ENCODE data around the gene SUPT3H. TPM values are rescaled to one million over a fixed set of nuclear protein-coding genes. Genes with fewer than 3 reads are reported as not detected.

Gene SUPT3H
- total RNA-seq, 6 experiments from 2014 or later = 5.6 to 8.2 (median 6.5) TPM

GRCh38 chr6:44782892-44783291 is 594.8 kb downstream of the SUPT3H start:
- Mint-ChIP-seq H3K36me3 (ENCODE audit: low read depth) (peaks cover 5% of the 10 kb centered on the region), H3K9me3 (peaks cover 21% of the 10 kb centered on the region)

GRCh38 chr6:44781912-44782597 is 595.7 kb downstream of the SUPT3H start:
- Mint-ChIP-seq H3K36me3 (ENCODE audit: low read depth) (peaks cover 5% of the 10 kb centered on the region), H3K27me3 (ENCODE audit: insufficient read depth) (peaks cover 19% of the 10 kb centered on the region), H3K4me3 (no peak overlapping the region), H3K27ac (no peak overlapping the region), H3K4me1 (ENCODE audit: low read depth) (no peaks in the 10 kb centered on the region), H3K9me3 (peaks cover 21% of the 10 kb centered on the region)
- no peak for TF ChIP-seq CTCF (IDR thresholded peaks at IDR 0.05)
- no peak for DNase-seq

More at GRCh38 chr6:44782892-44783291, 594.8 kb downstream of the SUPT3H start:
- TF ChIP-seq CTCF (IDR thresholded peaks at IDR 0.05) = no peak
- Mint-ChIP-seq H3K27me3 (ENCODE audit: insufficient read depth) (peaks cover 14% of the 10 kb centered on the region), H3K4me3 (no peak overlapping the region), H3K4me1 (ENCODE audit: low read depth) (no peaks in the 10 kb centered on the region), H3K27ac (no peak overlapping the region)
- DNase-seq = no peak

GRCh38 chr6:44780161-44780560 is 597.6 kb downstream of the SUPT3H start:
- Mint-ChIP-seq H3K4me3 (no peak overlapping the region), H3K27ac (no peak overlapping the region), H3K9me3 (peaks cover 18% of the 10 kb centered on the region), H3K4me1 (ENCODE audit: low read depth) (no peaks in the 10 kb centered on the region), H3K27me3 (ENCODE audit: insufficient read depth) (peaks cover 30% of the 10 kb centered on the region), H3K36me3 (ENCODE audit: low read depth) (peaks cover 5% of the 10 kb centered on the region)
- DNase-seq = no peak
- TF ChIP-seq CTCF (IDR thresholded peaks at IDR 0.05) = no peak

DNA sequence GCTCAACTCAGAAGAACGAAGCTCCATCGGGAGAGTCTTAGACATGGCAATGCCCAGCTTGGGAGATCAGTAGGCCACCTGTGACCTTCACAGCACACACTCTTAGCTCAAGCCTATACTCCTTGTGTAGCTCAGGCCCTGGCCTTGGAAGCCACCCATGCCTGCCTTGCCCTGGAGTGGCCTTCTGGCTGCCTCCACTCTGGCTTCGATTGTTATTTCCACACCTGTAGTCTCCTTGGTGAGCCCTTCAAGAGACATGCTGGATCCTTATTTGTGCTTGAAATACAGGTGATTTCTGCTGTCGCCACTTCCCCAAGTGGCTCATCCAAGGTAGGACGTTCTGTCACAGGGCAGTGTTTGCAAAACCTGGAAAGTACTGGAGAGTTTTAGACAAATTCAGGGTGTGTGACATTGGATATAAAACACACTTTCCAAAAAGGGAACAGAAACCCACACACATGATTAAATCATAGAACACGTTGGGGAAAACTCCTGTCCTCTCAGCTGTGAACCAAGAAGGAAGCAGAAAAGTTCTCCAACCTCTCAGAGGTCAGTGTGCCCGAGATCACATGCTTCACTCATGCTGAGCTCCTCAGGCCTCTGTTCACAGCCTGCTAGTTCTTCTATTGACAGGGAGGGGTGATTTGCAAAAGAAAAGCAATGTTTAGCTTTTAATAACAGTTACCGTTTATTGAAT is 598.5 kb downstream of the SUPT3H start:
- peaks cover 5% of the 10 kb centered on the region for H3K36me3 Mint-ChIP-seq (ENCODE audit: low read depth)
- peaks cover 26% of the 10 kb centered on the region for H3K27me3 Mint-ChIP-seq (ENCODE audit: insufficient read depth)
- H3K9me3 Mint-ChIP-seq = peaks cover 9% of the 10 kb centered on the region
- no peak for TF ChIP-seq CTCF (IDR thresholded peaks at IDR 0.05)
- H3K4me1 Mint-ChIP-seq (ENCODE audit: low read depth) = no peaks in the 10 kb centered on the region
- H3K4me3 Mint-ChIP-seq = no peak overlapping the region
- no peak overlapping the region for H3K27ac Mint-ChIP-seq
- no peak for DNase-seq

Small RNAs within 50 kb of the gene (microRNA-seq; reads per million reads assigned to microRNA genes)
- not detected for gene MIR586

Other genes with a start within 250 kb of the SUPT3H start
- 10 to 100 TPM in 4 of 6 experiments, 1 to 10 TPM in 2; 7.4 to 12.7 (median 10.8) TPM for gene RUNX2, start 49.6 kb downstream of the SUPT3H start, total RNA-seq (2021; fragmentation: NEBNext Ultra II Directional; extraction: Animal tissue kit (Norgen Biotek cat#: 25700))